ENCODE results near the gene GNB1L. TPM values are rescaled to one million over a fixed set of nuclear protein-coding genes. Genes with fewer than 3 reads are reported as not detected.

The GNB1L gene
- total RNA-seq, 1 donor from 2014 or later, result 6.1 TPM

GRCh38 chr22:19746726-19747125 lies 107.9 kb downstream of the GNB1L start:
- no peak overlapping the region for H3K27ac Mint-ChIP-seq (ENCODE audit: unreplicated experiment)
- no peaks in the 10 kb centered on the region for H3K36me3 Mint-ChIP-seq (ENCODE audit: unreplicated experiment)
- H3K4me1 Mint-ChIP-seq (ENCODE audit: unreplicated experiment), result peaks cover 24% of the 10 kb centered on the region
- H3K4me3 Mint-ChIP-seq (ENCODE audit: unreplicated experiment), result no peak overlapping the region
- H3K27me3 Mint-ChIP-seq (ENCODE audit: unreplicated experiment), result no peaks in the 10 kb centered on the region
- TF ChIP-seq CTCF (IDR thresholded peaks at IDR 0.05), result no peak
- no peak for DNase-seq (ENCODE audit: extremely low spot score, unreplicated experiment)
- H3K9me3 Mint-ChIP-seq (ENCODE audit: unreplicated experiment), result no peaks in the 10 kb centered on the region

GRCh38 chr22:19745155-19746101 lies 109.2 kb downstream of the GNB1L start:
- H3K9me3 Mint-ChIP-seq (ENCODE audit: unreplicated experiment), result no peaks in the 10 kb centered on the region
- TF ChIP-seq CTCF (IDR thresholded peaks at IDR 0.05), result no peak
- no peak overlapping the region for H3K27ac Mint-ChIP-seq (ENCODE audit: unreplicated experiment)
- no peak overlapping the region for H3K4me3 Mint-ChIP-seq (ENCODE audit: unreplicated experiment)
- no peak for DNase-seq (ENCODE audit: extremely low spot score, unreplicated experiment)
- no peaks in the 10 kb centered on the region for H3K36me3 Mint-ChIP-seq (ENCODE audit: unreplicated experiment)
- no peaks in the 10 kb centered on the region for H3K27me3 Mint-ChIP-seq (ENCODE audit: unreplicated experiment)
- H3K4me1 Mint-ChIP-seq (ENCODE audit: unreplicated experiment), result peaks cover 18% of the 10 kb centered on the region

- H3K4me3 Mint-ChIP-seq (ENCODE audit: unreplicated experiment), result no peak overlapping the region
- no peak overlapping the region for H3K27ac Mint-ChIP-seq (ENCODE audit: unreplicated experiment)
- DNase-seq (ENCODE audit: extremely low spot score, unreplicated experiment), result no peak
- no peaks in the 10 kb centered on the region for H3K9me3 Mint-ChIP-seq (ENCODE audit: unreplicated experiment)
- H3K4me1 Mint-ChIP-seq (ENCODE audit: unreplicated experiment), result peaks cover 18% of the 10 kb centered on the region
- H3K36me3 Mint-ChIP-seq (ENCODE audit: unreplicated experiment), result no peaks in the 10 kb centered on the region
- no peak for TF ChIP-seq CTCF (IDR thresholded peaks at IDR 0.05)
- H3K27me3 Mint-ChIP-seq (ENCODE audit: unreplicated experiment), result no peaks in the 10 kb centered on the region
These were observed 110.2 kb downstream of the GNB1L start for GRCh38 chr22:19744350-19745006.

GRCh38 chr22:19743651-19744050 lies 111.0 kb downstream of the GNB1L start:
- Mint-ChIP-seq H3K27me3 (ENCODE audit: unreplicated experiment) (no peaks in the 10 kb centered on the region), H3K9me3 (ENCODE audit: unreplicated experiment) (no peaks in the 10 kb centered on the region), H3K4me1 (ENCODE audit: unreplicated experiment) (peaks cover 14% of the 10 kb centered on the region), H3K27ac (ENCODE audit: unreplicated experiment) (no peak overlapping the region), H3K36me3 (ENCODE audit: unreplicated experiment) (no peaks in the 10 kb centered on the region), H3K4me3 (ENCODE audit: unreplicated experiment) (no peak overlapping the region)
- TF ChIP-seq CTCF (IDR thresholded peaks at IDR 0.05), result no peak
- no peak for DNase-seq (ENCODE audit: extremely low spot score, unreplicated experiment)

GRCh38 chr22:19743081-19743480 lies 111.6 kb downstream of the GNB1L start:
- Mint-ChIP-seq H3K27ac (ENCODE audit: unreplicated experiment) (no peak overlapping the region), H3K4me3 (ENCODE audit: unreplicated experiment) (no peak overlapping the region), H3K9me3 (ENCODE audit: unreplicated experiment) (no peaks in the 10 kb centered on the region), H3K27me3 (ENCODE audit: unreplicated experiment) (no peaks in the 10 kb centered on the region), H3K36me3 (ENCODE audit: unreplicated experiment) (no peaks in the 10 kb centered on the region), H3K4me1 (ENCODE audit: unreplicated experiment) (peaks cover 14% of the 10 kb centered on the region)
- no peak for TF ChIP-seq CTCF (IDR thresholded peaks at IDR 0.05)
- no peak for DNase-seq (ENCODE audit: extremely low spot score, unreplicated experiment)
